ENCODE results near the gene PDE2A. TPM values are rescaled to one million over a fixed set of nuclear protein-coding genes. Genes with fewer than 3 reads are reported as not detected.

Gene PDE2A
- total RNA-seq, 1 experiment from 2014 or later, result 0.74 TPM

DNA sequence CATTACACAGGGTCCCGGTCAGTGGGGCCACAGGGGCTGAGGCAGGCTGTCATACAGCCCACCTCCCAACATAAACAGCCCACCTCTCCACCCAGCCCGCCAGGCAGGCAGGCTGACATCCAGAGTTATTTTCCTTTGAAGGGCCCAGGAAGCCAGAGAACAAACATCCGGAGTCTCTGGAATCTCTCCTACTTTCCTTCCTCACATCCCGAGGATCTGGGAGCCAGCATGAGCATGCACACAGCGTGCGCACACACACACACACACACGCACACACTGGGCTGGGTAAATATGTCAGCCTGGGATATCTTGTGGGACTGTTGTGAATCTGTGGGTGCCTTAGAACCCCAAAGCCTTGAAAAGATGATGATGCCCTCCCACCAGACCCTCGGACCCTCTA is 55.4 kb downstream of the PDE2A start:
- TF ChIP-seq, protein P1, sequence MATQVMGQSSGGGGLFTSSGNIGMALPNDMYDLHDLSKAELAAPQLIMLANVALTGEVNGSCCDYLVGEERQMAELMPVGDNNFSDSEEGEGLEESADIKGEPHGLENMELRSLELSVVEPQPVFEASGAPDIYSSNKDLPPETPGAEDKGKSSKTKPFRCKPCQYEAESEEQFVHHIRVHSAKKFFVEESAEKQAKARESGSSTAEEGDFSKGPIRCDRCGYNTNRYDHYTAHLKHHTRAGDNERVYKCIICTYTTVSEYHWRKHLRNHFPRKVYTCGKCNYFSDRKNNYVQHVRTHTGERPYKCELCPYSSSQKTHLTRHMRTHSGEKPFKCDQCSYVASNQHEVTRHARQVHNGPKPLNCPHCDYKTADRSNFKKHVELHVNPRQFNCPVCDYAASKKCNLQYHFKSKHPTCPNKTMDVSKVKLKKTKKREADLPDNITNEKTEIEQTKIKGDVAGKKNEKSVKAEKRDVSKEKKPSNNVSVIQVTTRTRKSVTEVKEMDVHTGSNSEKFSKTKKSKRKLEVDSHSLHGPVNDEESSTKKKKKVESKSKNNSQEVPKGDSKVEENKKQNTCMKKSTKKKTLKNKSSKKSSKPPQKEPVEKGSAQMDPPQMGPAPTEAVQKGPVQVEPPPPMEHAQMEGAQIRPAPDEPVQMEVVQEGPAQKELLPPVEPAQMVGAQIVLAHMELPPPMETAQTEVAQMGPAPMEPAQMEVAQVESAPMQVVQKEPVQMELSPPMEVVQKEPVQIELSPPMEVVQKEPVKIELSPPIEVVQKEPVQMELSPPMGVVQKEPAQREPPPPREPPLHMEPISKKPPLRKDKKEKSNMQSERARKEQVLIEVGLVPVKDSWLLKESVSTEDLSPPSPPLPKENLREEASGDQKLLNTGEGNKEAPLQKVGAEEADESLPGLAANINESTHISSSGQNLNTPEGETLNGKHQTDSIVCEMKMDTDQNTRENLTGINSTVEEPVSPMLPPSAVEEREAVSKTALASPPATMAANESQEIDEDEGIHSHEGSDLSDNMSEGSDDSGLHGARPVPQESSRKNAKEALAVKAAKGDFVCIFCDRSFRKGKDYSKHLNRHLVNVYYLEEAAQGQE (IDR thresholded peaks at IDR 0.05; ENCODE audit: insufficient read depth in 1 of 2, low read depth in 2 of 2, low read length in 1 of 2), result no peak
- TF ChIP-seq, protein P2, sequence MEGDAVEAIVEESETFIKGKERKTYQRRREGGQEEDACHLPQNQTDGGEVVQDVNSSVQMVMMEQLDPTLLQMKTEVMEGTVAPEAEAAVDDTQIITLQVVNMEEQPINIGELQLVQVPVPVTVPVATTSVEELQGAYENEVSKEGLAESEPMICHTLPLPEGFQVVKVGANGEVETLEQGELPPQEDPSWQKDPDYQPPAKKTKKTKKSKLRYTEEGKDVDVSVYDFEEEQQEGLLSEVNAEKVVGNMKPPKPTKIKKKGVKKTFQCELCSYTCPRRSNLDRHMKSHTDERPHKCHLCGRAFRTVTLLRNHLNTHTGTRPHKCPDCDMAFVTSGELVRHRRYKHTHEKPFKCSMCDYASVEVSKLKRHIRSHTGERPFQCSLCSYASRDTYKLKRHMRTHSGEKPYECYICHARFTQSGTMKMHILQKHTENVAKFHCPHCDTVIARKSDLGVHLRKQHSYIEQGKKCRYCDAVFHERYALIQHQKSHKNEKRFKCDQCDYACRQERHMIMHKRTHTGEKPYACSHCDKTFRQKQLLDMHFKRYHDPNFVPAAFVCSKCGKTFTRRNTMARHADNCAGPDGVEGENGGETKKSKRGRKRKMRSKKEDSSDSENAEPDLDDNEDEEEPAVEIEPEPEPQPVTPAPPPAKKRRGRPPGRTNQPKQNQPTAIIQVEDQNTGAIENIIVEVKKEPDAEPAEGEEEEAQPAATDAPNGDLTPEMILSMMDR (IDR thresholded peaks at IDR 0.05), result no peak
- TF ChIP-seq SIN3A (IDR thresholded peaks at IDR 0.05; ENCODE audit: borderline replicate concordance, insufficient read depth, low read depth, low read length) (no peak), TCF7L2 (IDR thresholded peaks at IDR 0.05; ENCODE audit: low read depth, low read length) (no peak), POLR2AphosphoS5 (IDR thresholded peaks at IDR 0.05; ENCODE audit: low read depth, low read length) (no peak)
- H3K36me3 ChIP-seq (ENCODE audit: control insufficient read depth, insufficient read depth, low read length), result no peaks in the 10 kb centered on the region
- intact Hi-C loops (cut with micrococcal nuclease; ENCODE audit: unreplicated experiment) (no loop called here), in situ Hi-C loops (cut with HindIII; ENCODE audit: low pct_unique_long_range_greater_than_20kb, low sequenced_read_pairs) (no loop called here)
- ChIA-PET CTCF (no interaction called here), POLR2A (no interaction called here)
- no peaks in the 10 kb centered on the region for H3K4me1 ChIP-seq (ENCODE audit: control insufficient read depth, insufficient read depth, low read length)
- no TSS peak for BruUV-seq (replicated peaks)
- H3K27ac ChIP-seq (ENCODE audit: low read length), result no peak overlapping the region
- no peak for DNase-seq (ENCODE audit: low read depth, low spot score)
- ATAC-seq, result no peak
- no peak overlapping the region for H3K4me3 ChIP-seq (ENCODE audit: low read depth in 2 of 2, low read length in 2 of 2)
- H3K9me3 ChIP-seq (ENCODE audit: control insufficient read depth, insufficient read depth, low read depth, low read length), result no peaks in the 10 kb centered on the region
- peaks cover 19% of the 10 kb centered on the region for H3K27me3 ChIP-seq (ENCODE audit: control insufficient read depth, insufficient read depth, low read length)

DNA sequence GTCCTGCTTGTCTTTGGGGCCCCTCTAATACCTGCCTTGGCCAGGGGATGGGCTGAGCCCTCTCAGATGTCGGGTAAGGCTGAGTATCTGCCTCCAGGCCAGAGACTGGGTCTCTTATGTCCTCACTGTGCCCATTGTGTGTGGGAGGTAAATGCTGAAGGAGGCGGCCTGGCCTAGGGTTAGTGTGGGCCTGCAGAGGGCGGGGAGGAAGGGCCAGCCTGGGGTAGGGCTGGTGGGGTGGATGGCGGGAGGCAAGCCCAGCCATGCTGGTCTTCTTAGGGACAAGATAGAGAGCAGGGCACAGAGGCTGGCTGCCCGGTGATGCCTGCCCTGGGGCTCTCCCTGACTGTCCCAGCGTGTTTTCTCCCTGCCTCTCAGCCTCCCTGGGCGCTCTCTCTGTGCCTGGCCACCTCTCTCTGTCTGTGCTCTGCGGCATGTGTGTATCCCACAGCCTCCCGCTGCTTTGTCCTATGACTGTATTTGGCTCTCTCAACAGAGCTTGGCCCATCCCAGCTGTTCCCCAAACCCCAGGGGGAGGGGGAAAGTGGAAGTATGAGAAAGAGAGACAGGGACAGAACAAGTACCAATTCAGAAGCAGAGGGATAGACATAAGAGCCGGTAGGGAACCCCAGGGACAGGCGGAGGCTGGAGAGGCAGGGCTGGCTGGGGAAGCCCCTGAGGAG is 57.0 kb downstream of the PDE2A start:
- no TSS peak for BruUV-seq (replicated peaks)
- CTCF ChIA-PET, result interaction anchor here (0.5 kb wide), 1 partner anchor 49 kb away, joined by 5 read pairs; no protein-coding TSS in a partner anchor
- Histone ChIP-seq H3K27me3 (ENCODE audit: control insufficient read depth, insufficient read depth, low read length) (peaks cover 19% of the 10 kb centered on the region), H3K36me3 (ENCODE audit: control insufficient read depth, insufficient read depth, low read length) (no peaks in the 10 kb centered on the region), H3K27ac (ENCODE audit: low read length) (no peak overlapping the region), H3K4me3 (ENCODE audit: low read depth in 2 of 2, low read length in 2 of 2) (no peak overlapping the region), H3K4me1 (ENCODE audit: control insufficient read depth, insufficient read depth, low read length) (no peaks in the 10 kb centered on the region), H3K9me3 (ENCODE audit: control insufficient read depth, insufficient read depth, low read depth, low read length) (no peaks in the 10 kb centered on the region)
- POLR2A ChIA-PET, result interaction anchor here (0.9 kb wide), 1 partner anchor 161 kb away, joined by 3 read pairs; no protein-coding TSS in a partner anchor
- ATAC-seq (peak; percentile 50), DNase-seq (ENCODE audit: low read depth, low spot score) (no peak)
- TF ChIP-seq, protein P1 (IDR thresholded peaks at IDR 0.05; ENCODE audit: insufficient read depth in 1 of 2, low read depth in 2 of 2, low read length in 1 of 2), result no peak
- TF ChIP-seq, protein P2 (IDR thresholded peaks at IDR 0.05), result no peak
- no peak for TF ChIP-seq POLR2AphosphoS5 (IDR thresholded peaks at IDR 0.05; ENCODE audit: low read depth, low read length)
- TF ChIP-seq SIN3A (IDR thresholded peaks at IDR 0.05; ENCODE audit: borderline replicate concordance, insufficient read depth, low read depth, low read length), result no peak
- no peak for TF ChIP-seq TCF7L2 (IDR thresholded peaks at IDR 0.05; ENCODE audit: low read depth, low read length)
- intact Hi-C loops (cut with micrococcal nuclease; ENCODE audit: unreplicated experiment) (no loop called here), in situ Hi-C loops (cut with HindIII; ENCODE audit: low pct_unique_long_range_greater_than_20kb, low sequenced_read_pairs) (no loop called here)

Data from Panc1 (cell line).